22Rv1 (cell line): ENCODE data around the gene POPDC2.

Experiments
- CTCF ChIP-seq: fragments of 450-650 bp; IDR thresholded peaks from 2 replicates; pipeline ENCODE4 v1.5.1; 2017; ENCODE audit warnings: mild to moderate bottlenecking
- ZFX ChIP-seq: fragments of 450-650 bp; IDR thresholded peaks from 2 replicates; pipeline ENCODE4 v1.6.1; 2017; ENCODE audit warnings: antibody characterized with exemption, borderline replicate concordance

GRCh38 chr3:119675188-119675874 lies 14.9 kb upstream of the POPDC2 start:
- TF ChIP-seq CTCF (no peak), ZFX (no peak)
